Measurements from ENCODE around the gene STK24.
A peak's percentile ranks its signal among the peaks of the same experiment; 100 is the strongest.

Gene STK24

GRCh38 chr13:98510156-98510509, 66.8 kb downstream of the STK24 start:
- no peak for ATAC-seq
- no peak for TF ChIP-seq CSDC2 (CRISPR knock-in tag; IDR thresholded peaks at IDR 0.05)
- TF ChIP-seq ZNF565 (CRISPR knock-in tag; conservative IDR thresholded peaks at IDR 0.05; ENCODE audit: low read depth) = no peak
- no peak for TF ChIP-seq POU6F1 (CRISPR knock-in tag; IDR thresholded peaks at IDR 0.05; ENCODE audit: borderline replicate concordance, low read depth)
- TF ChIP-seq ISL1 (CRISPR knock-in tag; IDR thresholded peaks at IDR 0.05) = no peak
- no peak for TF ChIP-seq CREB5 (CRISPR knock-in tag; IDR thresholded peaks at IDR 0.05; ENCODE audit: low read depth)
- TF ChIP-seq ZNF8 (CRISPR knock-in tag; IDR thresholded peaks at IDR 0.05) = no peak
- no peak for TF ChIP-seq TSHZ2 (CRISPR knock-in tag; IDR thresholded peaks at IDR 0.05)
- no peak for TF ChIP-seq ARNTL (CRISPR knock-in tag; IDR thresholded peaks at IDR 0.05; ENCODE audit: borderline replicate concordance, low read depth)
- TF ChIP-seq GLIS3 (CRISPR knock-in tag; IDR thresholded peaks at IDR 0.05) = no peak
- no peak for TF ChIP-seq PPARA (CRISPR knock-in tag; IDR thresholded peaks at IDR 0.05; ENCODE audit: borderline replicate concordance)
- no peak for TF ChIP-seq CSRNP3 (CRISPR knock-in tag; IDR thresholded peaks at IDR 0.05)
- no peak for TF ChIP-seq TOX (CRISPR knock-in tag; IDR thresholded peaks at IDR 0.05; ENCODE audit: borderline replicate concordance)
- TF ChIP-seq ESRRG (CRISPR knock-in tag; IDR thresholded peaks at IDR 0.05) = no peak
- no peak for TF ChIP-seq ZFP30 (CRISPR knock-in tag; IDR thresholded peaks at IDR 0.05)
- TF ChIP-seq ZC3H10 (CRISPR knock-in tag; IDR thresholded peaks at IDR 0.05) = no peak
- no peak for TF ChIP-seq ZFP3 (CRISPR knock-in tag; IDR thresholded peaks at IDR 0.05)
- no peak for TF ChIP-seq PATZ1 (CRISPR knock-in tag; IDR thresholded peaks at IDR 0.05; ENCODE audit: borderline replicate concordance)

GRCh38 chr13:98509271-98510155, 67.4 kb downstream of the STK24 start:
- ATAC-seq = peak; percentile 70
- TF ChIP-seq ZNF70 (CRISPR knock-in tag; IDR thresholded peaks at IDR 0.05) = no peak
- TF ChIP-seq PPARA (CRISPR knock-in tag; IDR thresholded peaks at IDR 0.05; ENCODE audit: borderline replicate concordance) = no peak
- TF ChIP-seq ZFP3 (CRISPR knock-in tag; IDR thresholded peaks at IDR 0.05) = no peak
- TF ChIP-seq RARB (CRISPR knock-in tag; IDR thresholded peaks at IDR 0.05) = no peak
- no peak for TF ChIP-seq TSHZ2 (CRISPR knock-in tag; IDR thresholded peaks at IDR 0.05)
- TF ChIP-seq BACH2 (CRISPR knock-in tag; IDR thresholded peaks at IDR 0.05; ENCODE audit: borderline replicate concordance) = no peak
- TF ChIP-seq ARNTL (CRISPR knock-in tag; IDR thresholded peaks at IDR 0.05; ENCODE audit: borderline replicate concordance, low read depth) = no peak
- no peak for TF ChIP-seq ZFP30 (CRISPR knock-in tag; IDR thresholded peaks at IDR 0.05)
- no peak for TF ChIP-seq ESRRG (CRISPR knock-in tag; IDR thresholded peaks at IDR 0.05)
- no peak for TF ChIP-seq TOX (CRISPR knock-in tag; IDR thresholded peaks at IDR 0.05; ENCODE audit: borderline replicate concordance)
- no peak for TF ChIP-seq ZNF565 (CRISPR knock-in tag; conservative IDR thresholded peaks at IDR 0.05; ENCODE audit: low read depth)
- no peak for TF ChIP-seq SNAI2 (CRISPR knock-in tag; IDR thresholded peaks at IDR 0.05)
- no peak for TF ChIP-seq PATZ1 (CRISPR knock-in tag; IDR thresholded peaks at IDR 0.05; ENCODE audit: borderline replicate concordance)
- no peak for TF ChIP-seq CREB5 (CRISPR knock-in tag; IDR thresholded peaks at IDR 0.05; ENCODE audit: low read depth)
